CMK (cell line): ENCODE measurements around the gene MFSD11.
"Not testable (repeated sequence)": the region's sequence is repeated elsewhere in the genome, so short reads cannot be mapped to it uniquely, and the experiment has no call there.

Experiments used
- DNase-seq: peaks from one replicate; pipeline ENCODE4 v3.0.0-alpha.2; 2010; ENCODE audit warnings: low read depth

MFSD11 gene

DNA sequence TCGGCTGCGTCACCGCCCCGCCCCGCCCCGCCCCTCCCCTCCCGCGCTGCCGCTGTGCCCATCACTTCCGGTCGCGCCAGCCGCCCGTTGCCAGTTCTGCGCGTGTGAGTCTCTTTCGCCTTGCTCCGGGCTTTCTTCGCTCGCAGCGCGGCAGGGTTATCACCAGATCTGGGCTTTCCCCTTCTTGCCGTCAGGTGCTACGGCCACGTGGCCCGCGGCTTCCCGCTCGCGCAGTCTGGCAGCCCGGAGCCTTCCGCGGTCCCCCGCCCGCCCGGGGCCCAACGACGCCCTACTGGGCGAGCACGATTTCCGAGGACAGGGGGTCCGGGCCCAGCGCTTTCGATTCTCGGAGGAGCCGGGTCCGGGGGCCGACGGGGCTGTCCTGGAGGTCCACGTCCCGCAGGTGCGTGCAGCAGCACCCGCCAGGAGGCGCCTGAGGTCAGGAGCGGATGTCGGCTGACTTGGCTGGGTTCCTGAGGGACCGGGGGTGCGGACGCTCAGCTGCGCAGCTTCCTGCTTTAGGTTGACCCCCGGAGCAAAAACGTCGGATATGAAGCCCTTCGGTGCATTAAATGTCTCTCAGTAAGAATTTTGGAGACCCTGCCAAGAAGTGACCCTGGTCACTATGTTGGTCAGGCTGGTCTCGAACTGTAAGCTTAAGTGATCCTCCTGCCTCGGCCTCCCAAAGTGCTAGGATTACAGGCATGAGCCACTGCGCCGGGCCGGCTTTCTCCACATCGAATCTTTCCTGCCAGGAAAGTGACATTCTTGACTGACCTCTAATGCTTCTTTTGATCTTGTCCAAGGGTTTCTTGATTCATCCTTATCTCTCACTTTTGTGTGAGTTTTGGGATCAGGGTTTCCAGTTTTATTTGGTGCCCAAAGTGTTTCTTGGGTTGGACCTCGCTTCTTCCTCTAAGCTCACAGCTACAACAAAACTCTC lies 10.9 kb upstream of the MFSD11 start, which contains the start of gene METTL23:
METTL23 (plus strand) TSS at position 64 of the 943 bp plus-strand sequence. CDS start 2,872 bp downstream, outside the sequence.
- DNase-seq = no peak

DNA sequence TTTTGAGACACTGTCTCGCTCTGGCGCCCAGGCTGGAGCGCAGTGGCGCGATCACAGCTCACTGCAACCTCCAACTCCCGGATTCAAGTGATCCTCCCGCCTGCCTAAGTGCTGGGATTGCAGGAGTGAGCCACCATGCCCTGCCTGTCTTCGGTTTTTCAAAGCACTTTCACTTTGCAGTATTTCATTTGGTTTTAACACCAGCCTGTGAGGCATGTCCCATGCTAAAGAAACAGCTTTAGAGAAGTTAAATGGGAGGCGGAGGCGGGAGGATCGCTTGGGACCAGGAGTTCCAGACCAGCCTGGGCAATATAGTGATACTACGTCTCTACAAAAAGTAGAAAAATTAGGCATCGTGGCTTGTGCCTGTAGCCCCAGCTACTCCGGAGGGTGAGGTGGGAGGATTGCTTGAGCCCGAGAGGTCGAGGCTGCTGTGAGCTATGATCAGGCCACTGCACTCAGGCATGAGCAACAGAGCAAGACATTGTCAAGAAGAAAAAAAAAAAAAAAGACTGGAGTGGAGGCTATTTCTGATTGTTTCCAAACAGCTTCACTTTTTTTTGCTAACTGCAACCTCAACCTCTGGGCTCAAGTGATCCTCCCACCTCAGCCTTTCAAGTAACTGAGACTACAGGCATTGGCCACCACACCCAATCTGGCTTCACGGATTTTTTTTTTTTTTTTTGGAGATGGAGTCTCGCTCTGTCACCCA lies 10.0 kb upstream of the MFSD11 start:
- DNase-seq = no peak

DNA sequence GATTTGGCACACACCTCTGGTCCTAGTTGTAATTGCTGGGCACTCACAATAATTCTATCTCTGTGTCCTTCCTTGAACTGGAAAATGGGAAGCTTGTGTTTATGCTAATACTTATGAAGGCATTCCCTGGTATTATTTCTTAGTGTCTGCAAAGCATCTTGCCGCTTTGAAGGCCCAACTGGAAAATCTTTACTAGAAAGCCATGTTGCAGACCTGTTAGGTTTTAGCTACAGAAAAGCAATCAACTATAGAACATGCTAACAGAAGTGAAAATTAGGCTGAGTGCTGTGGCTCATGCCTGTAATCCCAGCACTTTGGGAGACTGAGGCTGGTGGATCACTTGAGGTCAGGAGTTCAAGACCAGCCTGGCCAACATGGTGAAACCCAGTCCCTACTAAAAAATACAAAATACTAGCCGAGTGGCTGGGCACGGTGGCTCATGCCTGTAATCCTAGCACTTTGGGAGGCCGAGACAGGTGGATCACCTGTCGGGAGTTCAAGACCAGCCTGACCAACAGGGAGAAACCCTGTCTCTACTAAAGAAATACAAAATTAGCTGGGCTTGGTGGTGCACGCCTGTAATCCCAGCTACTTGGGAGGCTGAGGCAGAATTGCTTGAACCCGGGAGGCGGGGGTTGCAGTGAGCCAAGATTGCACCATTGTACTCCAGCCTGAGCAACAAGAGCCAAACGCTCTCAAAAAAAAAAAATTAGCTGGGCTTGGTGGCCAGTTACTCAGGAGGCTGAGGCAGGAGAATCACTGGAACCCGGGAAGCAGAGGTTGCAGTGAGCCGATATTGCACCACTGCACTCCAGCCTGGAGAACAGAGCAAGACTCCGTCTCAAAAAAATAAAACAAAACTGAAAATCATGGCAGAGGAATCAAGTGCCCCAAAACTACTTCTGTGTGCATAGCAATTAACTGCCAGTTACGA lies 5.9 kb upstream of the MFSD11 start:
- DNase-seq = not testable (repeated sequence)

DNA sequence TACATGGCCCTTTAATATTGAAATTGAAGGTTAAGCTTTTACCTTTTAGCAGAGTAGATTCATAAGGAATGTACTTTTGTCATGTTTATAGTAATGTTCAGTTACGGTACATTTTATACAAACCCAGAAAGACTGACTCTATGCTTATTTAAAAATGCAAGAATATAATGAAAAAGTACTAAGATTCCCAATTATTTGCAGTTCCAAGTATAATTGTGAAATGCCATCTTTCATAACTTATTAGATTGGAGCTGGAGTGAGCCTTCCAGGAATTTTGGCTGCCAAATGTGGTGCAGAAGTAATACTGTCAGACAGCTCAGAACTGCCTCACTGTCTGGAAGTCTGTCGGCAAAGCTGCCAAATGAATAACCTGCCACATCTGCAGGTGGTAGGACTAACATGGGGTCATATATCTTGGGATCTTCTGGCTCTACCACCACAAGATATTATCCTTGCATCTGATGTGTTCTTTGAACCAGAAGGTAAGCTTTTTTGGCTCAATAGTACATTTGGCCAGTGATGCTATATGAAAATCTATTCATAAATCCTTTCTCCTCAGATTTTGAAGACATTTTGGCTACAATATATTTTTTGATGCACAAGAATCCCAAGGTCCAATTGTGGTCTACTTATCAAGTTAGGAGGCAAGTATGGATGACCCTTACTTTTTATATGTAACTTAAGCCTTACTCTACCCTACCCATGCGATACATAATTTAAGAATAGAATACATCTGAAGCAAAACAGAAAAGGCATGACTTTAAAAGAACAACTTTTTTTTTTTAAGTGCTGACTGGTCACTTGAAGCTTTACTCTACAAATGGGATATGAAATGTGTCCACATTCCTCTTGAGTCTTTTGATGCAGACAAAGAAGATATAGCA lies 4.9 kb upstream of the MFSD11 start:
- no peak for DNase-seq

- DNase-seq = no peak
Measured at GRCh38 chr17:76733618-76733957, 4.3 kb upstream of the MFSD11 start.

DNA sequence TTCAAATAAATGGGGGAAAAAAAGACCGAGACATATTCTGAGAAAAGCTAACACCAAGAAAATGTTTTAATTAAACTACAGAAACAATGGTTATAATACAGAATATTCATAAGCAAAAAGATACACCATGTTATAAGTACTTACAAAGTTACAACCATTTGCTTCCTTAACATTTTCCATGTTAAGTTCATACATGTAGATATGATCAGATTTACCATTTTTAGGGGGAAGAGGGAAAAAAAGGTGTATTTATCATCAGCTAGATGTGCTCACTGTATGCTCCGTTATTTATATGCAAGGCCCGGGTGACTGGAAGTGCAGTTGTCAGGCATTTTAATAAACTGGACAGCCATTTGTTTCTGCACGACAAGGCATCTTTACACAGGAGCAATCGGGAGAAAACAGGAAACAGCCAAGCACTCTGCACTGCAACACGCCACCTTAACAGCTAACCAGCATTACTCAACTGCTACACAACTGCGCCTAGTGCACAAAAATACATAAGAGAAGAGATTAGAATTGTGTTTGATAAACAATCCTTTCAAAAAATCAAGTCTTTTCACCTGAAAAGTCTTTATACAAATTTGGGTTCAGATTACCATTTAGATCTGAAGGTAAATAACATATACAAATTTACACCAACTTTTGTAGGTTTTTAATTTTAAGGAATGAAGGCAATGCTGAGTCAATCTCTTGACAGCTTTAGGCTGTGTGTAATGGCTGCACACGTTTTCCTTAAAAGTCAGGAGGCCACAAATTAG lies 3.7 kb upstream of the MFSD11 start:
- no peak for DNase-seq

GRCh38 chr17:76735006-76735405 lies 2.9 kb upstream of the MFSD11 start:
- DNase-seq = no peak

GRCh38 chr17:76735586-76736348 lies 2.2 kb upstream of the MFSD11 start:
- no peak for DNase-seq

DNA sequence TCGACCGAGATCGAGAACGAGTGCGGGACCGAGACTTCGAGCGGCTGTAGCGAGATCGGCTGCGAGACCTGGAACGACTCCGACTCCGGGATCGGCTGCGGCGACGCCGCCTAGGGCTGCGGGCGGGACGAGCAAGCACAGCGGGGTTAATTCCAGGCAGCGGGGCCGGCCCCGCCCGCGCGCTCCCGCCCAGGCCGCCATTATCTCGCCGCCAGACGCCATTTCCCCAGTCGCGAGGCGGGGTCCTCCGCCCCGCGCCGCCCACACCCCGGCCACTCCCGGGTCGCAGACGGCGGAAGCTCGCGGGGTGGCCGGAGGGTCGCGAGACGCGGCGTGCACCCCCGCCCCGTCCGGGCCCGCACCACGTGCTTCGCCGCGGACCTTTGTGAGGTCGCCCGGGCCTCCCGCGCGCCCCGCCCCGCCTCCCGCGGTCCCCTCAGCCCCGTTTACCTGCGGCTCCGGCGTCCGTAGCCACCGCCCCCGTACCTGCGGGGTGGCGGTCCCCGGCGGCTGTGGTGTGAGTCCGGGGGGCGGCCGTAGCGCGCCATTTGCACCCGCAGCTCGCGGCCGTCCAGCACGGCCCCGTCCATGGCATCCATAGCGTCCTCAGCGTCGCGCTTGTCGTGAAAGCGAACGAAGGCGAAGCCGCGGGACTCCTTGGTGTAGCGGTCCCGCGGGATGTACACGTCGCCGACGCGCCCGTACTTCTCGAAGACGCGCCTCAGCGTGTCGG lies 1.4 kb upstream of the MFSD11 start:
- DNase-seq = no peak

- peak; percentile 97 for DNase-seq
Measured at GRCh38 chr17:76737082-76737675, 740 bp upstream of the MFSD11 start, which contains the start of gene SRSF2. SRSF2 (minus strand) TSS chr17:76737331; CDS start chr17:76737160, 171 bp downstream.

- DNase-seq = no peak
Measured at GRCh38 chr17:76738468-76738850, 540 bp downstream of the MFSD11 start.

- DNase-seq = not testable (repeated sequence)
Measured at GRCh38 chr17:76739568-76740115, 1.7 kb downstream of the MFSD11 start.

DNA sequence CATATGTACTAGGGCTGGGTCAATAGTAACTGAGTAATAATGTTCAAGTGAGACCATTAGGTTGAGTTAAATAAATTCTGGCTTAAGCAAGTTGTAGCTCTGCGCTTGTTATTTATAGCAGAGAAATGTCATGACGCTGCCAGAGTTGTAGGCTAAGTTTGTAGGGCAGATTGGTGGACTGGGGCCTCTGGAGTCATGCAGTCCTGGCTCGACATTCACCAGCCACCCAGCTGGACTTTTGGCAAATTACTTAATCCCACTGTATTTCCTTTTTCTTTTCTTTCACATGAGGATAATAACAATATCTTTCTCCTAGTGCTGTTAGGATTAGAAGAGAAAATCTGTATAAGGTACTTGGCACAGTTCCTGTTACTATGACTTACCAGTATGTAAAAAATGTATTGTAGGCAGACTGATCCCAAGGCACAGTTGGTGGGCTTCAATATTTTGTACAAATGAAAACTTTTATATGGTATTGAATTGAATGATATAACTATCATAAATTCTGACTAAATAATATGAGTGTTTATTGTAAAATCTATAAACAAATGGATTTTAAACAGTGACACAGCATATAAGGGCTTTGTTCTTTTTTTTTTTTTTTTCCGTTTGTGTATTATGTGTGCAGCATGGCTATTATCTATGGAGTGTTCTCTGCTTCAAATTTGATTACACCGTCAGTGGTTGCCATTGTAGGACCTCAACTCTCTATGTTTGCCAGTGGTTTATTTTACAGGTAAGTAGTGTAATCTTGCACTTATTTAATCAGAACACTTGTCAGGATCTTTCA lies 2.6 kb downstream of the MFSD11 start:
- no peak for DNase-seq

DNA sequence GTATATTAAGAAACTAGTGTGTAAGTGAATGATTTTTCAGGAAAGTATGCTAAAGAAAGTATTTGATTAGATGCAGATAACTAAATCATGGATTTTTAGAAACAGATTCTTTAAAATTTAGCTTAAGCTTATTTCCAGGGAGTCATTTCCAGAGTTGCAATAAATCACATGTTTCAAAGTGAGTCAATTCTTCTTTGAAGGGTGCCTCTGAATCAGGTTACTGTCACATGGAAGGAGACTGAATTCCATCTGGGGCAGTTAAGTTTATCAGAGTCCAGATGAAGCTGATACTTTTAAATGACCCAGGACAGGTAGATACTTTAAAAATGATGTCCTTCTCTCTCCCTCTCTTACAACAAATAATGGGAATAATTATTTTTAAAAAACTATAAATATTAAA lies 5.0 kb downstream of the MFSD11 start:
- no peak for DNase-seq

DNA sequence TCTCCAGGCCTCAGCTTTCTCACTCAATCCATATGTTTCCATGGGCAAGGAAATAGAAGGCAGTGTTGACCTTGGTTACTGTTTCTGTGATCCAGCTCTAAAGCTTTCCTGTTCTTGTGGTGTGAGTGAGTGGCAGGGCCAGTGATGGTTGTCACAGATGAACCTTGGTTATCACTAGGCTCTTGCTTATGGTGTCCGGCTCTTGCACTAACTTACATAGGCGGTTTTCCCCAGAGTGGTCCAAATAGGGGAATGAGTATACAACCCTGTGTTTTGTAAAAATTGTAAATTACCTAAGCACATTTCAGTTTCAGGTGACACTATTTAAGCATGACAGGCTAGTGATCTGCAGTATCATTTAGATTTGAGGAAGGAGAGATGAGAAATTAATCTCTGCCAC lies 6.8 kb downstream of the MFSD11 start:
- no peak for DNase-seq

DNA sequence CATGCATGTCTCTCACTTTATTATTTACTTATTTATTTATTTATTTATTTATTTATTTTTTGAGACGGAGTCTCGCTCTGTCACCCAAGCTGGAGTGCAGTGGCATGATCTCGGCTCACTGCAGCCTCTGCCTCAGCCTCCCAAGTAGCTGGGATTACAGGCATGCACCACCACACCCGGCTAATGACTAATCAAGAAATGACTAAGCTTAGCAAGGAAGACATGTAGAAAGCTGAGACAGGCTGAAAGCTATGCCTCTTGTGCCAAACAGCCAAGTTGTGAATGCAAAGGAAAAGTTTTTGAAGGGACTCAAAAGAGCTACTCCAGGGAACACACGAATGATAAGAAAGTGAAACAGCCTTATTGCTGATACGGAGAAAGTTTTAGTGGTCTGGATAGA lies 7.9 kb downstream of the MFSD11 start:
- not testable (repeated sequence) for DNase-seq

GRCh38 chr17:76747716-76748363 lies 9.9 kb downstream of the MFSD11 start:
- no peak for DNase-seq
